ENCODE data around the gene NTN3. TPM values are rescaled to one million over a fixed set of nuclear protein-coding genes. Genes with fewer than 3 reads are reported as not detected.

NTN3 gene
- total RNA-seq, 3 donors from 2014 or later = 0.44 TPM; not detected in 2

DNA sequence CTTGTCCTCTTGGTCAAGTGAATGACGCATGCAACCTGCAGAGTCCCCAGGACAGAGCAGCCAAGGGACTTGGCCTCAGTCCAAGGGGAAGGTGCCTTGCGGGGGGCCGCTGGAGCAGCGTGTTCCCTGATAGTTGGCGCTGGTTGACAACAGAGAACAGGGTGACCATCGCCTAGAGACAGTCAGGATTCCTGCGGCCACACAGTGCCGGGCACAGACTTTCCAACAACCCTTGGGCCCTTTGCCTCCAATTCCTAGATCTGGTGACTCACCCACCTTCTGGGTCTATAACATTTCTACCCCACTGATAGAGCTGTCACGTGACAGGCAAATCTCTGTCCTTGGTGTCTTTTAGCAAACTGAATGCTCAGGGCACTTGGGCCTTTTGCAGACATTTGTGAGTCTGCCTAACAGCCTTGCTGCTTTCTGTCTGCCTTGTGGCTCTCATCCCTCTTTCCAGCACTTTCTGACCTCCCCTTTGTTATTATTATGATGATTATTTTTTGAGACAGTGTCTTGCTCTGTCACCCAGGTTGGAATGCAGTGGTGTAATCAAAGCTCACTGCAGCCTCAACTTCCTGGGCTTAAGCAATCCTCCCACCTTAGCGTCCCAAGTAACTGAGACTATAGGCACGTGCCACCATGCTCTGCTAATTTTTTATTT is 23.0 kb upstream of the NTN3 start:
- DNase-seq (no peak), ATAC-seq (no peak)
- Histone ChIP-seq H3K4me3 (no peak overlapping the region), H3K9me3 (no peaks in the 10 kb centered on the region), H3K4me1 (ENCODE audit: low read depth) (no peaks in the 10 kb centered on the region), H3K36me3 (ENCODE audit: low read depth) (no peaks in the 10 kb centered on the region)
- intact Hi-C loops (cut with DNase I, micrococcal nuclease) = loop anchor here in 1 of 2 donors (10.0 kb wide), 1 partner anchor 53 kb away; no protein-coding TSS in a partner anchor
- TF ChIP-seq, protein P1, sequence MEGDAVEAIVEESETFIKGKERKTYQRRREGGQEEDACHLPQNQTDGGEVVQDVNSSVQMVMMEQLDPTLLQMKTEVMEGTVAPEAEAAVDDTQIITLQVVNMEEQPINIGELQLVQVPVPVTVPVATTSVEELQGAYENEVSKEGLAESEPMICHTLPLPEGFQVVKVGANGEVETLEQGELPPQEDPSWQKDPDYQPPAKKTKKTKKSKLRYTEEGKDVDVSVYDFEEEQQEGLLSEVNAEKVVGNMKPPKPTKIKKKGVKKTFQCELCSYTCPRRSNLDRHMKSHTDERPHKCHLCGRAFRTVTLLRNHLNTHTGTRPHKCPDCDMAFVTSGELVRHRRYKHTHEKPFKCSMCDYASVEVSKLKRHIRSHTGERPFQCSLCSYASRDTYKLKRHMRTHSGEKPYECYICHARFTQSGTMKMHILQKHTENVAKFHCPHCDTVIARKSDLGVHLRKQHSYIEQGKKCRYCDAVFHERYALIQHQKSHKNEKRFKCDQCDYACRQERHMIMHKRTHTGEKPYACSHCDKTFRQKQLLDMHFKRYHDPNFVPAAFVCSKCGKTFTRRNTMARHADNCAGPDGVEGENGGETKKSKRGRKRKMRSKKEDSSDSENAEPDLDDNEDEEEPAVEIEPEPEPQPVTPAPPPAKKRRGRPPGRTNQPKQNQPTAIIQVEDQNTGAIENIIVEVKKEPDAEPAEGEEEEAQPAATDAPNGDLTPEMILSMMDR (IDR thresholded peaks at IDR 0.05) = no peak

DNA sequence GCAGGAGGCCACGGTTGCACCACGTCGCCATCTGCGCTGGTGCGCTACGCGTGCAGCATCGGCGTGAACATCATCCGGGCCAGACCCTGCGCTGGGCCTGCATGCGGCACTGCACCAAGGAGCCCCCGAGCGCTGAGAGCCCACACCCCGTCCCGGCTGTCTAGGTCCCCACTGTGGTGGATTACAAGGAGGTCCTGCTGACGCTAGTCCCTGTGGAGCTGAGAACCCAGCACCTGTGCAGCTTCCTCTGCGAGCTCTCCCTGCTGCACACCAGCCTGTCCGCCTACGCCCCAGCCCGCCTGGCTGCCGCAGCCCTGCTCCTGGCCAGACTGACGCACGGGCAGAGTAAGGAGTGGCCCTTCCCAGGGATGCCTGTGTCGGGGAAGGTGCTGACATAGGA is 22.0 kb upstream of the NTN3 start:
- Histone ChIP-seq H3K9me3 (no peaks in the 10 kb centered on the region), H3K4me1 (ENCODE audit: low read depth) (no peaks in the 10 kb centered on the region), H3K4me3 (no peak overlapping the region), H3K36me3 (ENCODE audit: low read depth) (no peaks in the 10 kb centered on the region)
- intact Hi-C loops (cut with DNase I, micrococcal nuclease) = loop anchor here in 1 of 2 donors (10.0 kb wide), 1 partner anchor 54 kb away; no protein-coding TSS in a partner anchor
- no peak for DNase-seq
- no peak for ATAC-seq
- TF ChIP-seq, protein P1 (IDR thresholded peaks at IDR 0.05) = no peak

DNA sequence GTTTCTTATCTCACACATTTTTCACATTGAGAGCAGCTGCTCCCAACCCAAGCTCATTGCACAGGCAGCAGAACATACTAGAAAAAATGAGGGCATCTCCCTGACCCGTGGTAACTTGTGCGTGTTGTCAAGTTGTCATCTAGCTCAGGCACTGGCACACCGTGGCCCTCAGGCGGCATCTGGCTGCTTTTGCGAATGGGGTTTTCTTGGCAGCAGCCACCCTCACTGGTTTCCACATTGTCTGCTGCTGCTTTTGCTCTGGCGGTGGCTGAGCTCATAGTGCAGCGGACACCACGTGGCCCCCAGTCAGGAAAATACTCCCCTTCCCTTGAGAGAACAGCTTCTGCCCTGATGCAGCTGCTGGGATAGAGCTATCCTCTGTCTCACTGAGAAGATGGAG is 20.6 kb upstream of the NTN3 start:
- H3K4me1 ChIP-seq (ENCODE audit: low read depth) = no peaks in the 10 kb centered on the region
- no peaks in the 10 kb centered on the region for H3K9me3 ChIP-seq
- TF ChIP-seq, protein P1 (IDR thresholded peaks at IDR 0.05) = no peak
- ATAC-seq (no peak), DNase-seq (no peak)
- no peak overlapping the region for H3K4me3 ChIP-seq
- intact Hi-C loops (cut with DNase I, micrococcal nuclease) = no loop called here
- no peaks in the 10 kb centered on the region for H3K36me3 ChIP-seq (ENCODE audit: low read depth)

DNA sequence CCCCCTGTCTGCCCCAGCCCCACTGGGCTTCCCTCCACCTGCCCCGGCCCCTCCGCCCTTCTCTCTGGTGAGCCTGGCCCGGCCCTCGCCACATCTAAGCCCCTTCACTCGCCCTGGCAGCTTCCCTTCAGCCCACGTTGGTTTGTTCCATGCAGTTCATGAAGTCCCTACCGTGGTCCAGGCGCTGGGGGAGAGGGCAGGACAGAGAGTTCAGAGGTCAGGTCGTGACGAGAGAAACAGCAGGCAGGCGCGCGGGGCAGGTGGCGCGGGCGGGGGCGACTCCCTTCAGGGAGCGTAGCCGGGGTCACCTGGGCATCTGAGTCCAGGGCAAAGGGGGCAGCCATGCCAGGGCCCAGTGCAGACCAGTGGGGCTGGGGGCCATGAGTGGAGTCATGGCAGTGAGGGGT is 20.1 kb upstream of the NTN3 start:
- TF ChIP-seq, protein P1 (IDR thresholded peaks at IDR 0.05) = no peak
- Histone ChIP-seq H3K4me1 (ENCODE audit: low read depth) (no peaks in the 10 kb centered on the region), H3K36me3 (ENCODE audit: low read depth) (no peaks in the 10 kb centered on the region), H3K9me3 (no peaks in the 10 kb centered on the region), H3K4me3 (no peak overlapping the region)
- intact Hi-C loops (cut with DNase I, micrococcal nuclease) = no loop called here
- ATAC-seq = no peak
- no peak for DNase-seq

DNA sequence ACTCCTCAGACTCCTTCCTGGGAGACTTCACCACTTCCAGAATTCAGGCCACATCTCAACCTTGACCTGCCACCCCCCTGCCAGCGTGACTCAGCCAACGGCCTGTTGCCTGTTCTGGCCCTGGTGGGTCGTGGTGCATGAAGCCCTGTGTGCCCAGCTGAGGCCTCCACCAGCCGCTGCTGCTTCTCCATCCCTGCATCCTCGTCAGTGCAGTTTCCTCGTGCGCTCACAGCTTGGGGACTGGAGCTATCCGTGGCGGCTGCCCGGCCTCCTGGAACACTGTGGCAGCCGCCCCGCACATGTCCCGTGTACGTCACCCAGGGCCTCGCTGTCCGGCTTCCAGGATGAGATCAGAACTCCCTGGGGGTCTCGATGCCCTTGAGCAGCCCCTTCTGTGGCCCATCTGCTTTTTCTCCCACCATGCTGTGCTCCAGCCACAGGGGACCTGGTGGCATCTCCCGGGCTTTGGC is 19.2 kb upstream of the NTN3 start:
- no peaks in the 10 kb centered on the region for H3K4me1 ChIP-seq (ENCODE audit: low read depth)
- DNase-seq = no peak
- intact Hi-C loops (cut with DNase I, micrococcal nuclease) = no loop called here
- TF ChIP-seq, protein P1 (IDR thresholded peaks at IDR 0.05) = no peak
- H3K4me3 ChIP-seq = no peak overlapping the region
- no peaks in the 10 kb centered on the region for H3K9me3 ChIP-seq
- H3K36me3 ChIP-seq (ENCODE audit: low read depth) = no peaks in the 10 kb centered on the region
- ATAC-seq = no peak

Measured in mucosa of descending colon (tissue), 3 donors.